GM18868 (cell line): ENCODE measurements around the gene BRD4.

Source experiments
- ATAC-seq: cut with Tn5 transposase; IDR thresholded peaks from one replicate; pipeline ENCODE4 v1.9.1; 2021; ENCODE audit warnings: mild to moderate bottlenecking, moderate library complexity; ENCODE audit not compliant: unreplicated experiment

Gene BRD4

GRCh38 chr19:15316498-15316897 is 15.8 kb downstream of the BRD4 start:
- ATAC-seq = no peak

- no peak for ATAC-seq
Observed at GRCh38 chr19:15315101-15315500, 17.2 kb downstream of the BRD4 start.

- ATAC-seq = no peak
Observed at GRCh38 chr19:15313649-15314279, 18.6 kb downstream of the BRD4 start.

- no peak for ATAC-seq
Observed at GRCh38 chr19:15307169-15307568, 25.2 kb downstream of the BRD4 start.

GRCh38 chr19:15305582-15306334 is 26.6 kb downstream of the BRD4 start:
- ATAC-seq = no peak

GRCh38 chr19:15304140-15304705 is 28.1 kb downstream of the BRD4 start:
- ATAC-seq = no peak

- ATAC-seq = no peak
Observed at GRCh38 chr19:15303105-15303780, 29.1 kb downstream of the BRD4 start.

- no peak for ATAC-seq
Observed at GRCh38 chr19:15300533-15301197, 31.7 kb downstream of the BRD4 start.

- ATAC-seq = no peak
Observed at GRCh38 chr19:15299568-15300409, 32.5 kb downstream of the BRD4 start.

GRCh38 chr19:15298847-15299567 is 33.3 kb downstream of the BRD4 start:
- no peak for ATAC-seq

- no peak for ATAC-seq
Observed at GRCh38 chr19:15297416-15298224, 34.7 kb downstream of the BRD4 start.

GRCh38 chr19:15296841-15297415 is 35.4 kb downstream of the BRD4 start:
- ATAC-seq = no peak

- ATAC-seq = no peak
Observed at GRCh38 chr19:15296353-15296752, 36.0 kb downstream of the BRD4 start.

GRCh38 chr19:15294561-15294990 is 37.8 kb downstream of the BRD4 start:
- no peak for ATAC-seq

GRCh38 chr19:15293781-15294491 is 38.4 kb downstream of the BRD4 start:
- no peak for ATAC-seq

GRCh38 chr19:15292847-15293582 is 39.3 kb downstream of the BRD4 start:
- no peak for ATAC-seq

GRCh38 chr19:15292140-15292539 is 40.2 kb downstream of the BRD4 start:
- no peak for ATAC-seq
